HL-60 (cell line): ENCODE data around the gene FOXP1.

ENCODE experiments used
- DNase-seq, 2 experiments: peaks; one replicate each; pipeline ENCODE4 v3.0.0-alpha.2; 2010 to 2020; ENCODE audit warnings: low read depth in 1 of 2, low spot score in 1 of 2
- H3K27ac ChIP-seq: fragments of 250-450 bp; sonication (Bioruptor Pico); replicated peaks from 2 replicates; pipeline ENCODE4 v1.5.1; 2020; ENCODE audit warnings: mild to moderate bottlenecking, moderate library complexity
- H3K27me3 ChIP-seq: fragments of 250-450 bp; sonication (Bioruptor Pico); 2 replicates; pipeline ENCODE4 v1.5.1; 2021; ENCODE audit warnings: mild to moderate bottlenecking, moderate library complexity; ENCODE audit not compliant: insufficient read depth, poor library complexity, severe bottlenecking
- H3K4me3 ChIP-seq: replicated peaks from 2 replicates; pipeline ENCODE4 v1.5.1; 2011; ENCODE audit warnings: mild to moderate bottlenecking, control low read depth, low read length; ENCODE audit not compliant: insufficient read depth
- GABPA ChIP-seq: IDR thresholded peaks from 2 replicates; pipeline ENCODE4 v1.6.1; 2012; ENCODE audit warnings: low read depth
- POLR2AphosphoS5 ChIP-seq: IDR thresholded peaks from 2 replicates; pipeline ENCODE4 v1.6.1; 2012; ENCODE audit warnings: low read depth
- SPI1 ChIP-seq: IDR thresholded peaks from 2 replicates; pipeline ENCODE4 v1.6.1; 2012; ENCODE audit warnings: low read depth, mild to moderate bottlenecking, borderline replicate concordance
- TF ChIP-seq, protein P1 (sequence below): IDR thresholded peaks from 2 replicates; pipeline ENCODE4 v1.6.1; 2012; ENCODE audit warnings: low read depth; ENCODE audit not compliant: insufficient replicate concordance
- TF ChIP-seq, protein P2 (sequence below): IDR thresholded peaks from one replicate; pipeline ENCODE4 v1.5.1; 2011; ENCODE audit warnings: low read length, control low read depth, inconsistent platforms; ENCODE audit not compliant: insufficient read depth

FOXP1 gene

DNA sequence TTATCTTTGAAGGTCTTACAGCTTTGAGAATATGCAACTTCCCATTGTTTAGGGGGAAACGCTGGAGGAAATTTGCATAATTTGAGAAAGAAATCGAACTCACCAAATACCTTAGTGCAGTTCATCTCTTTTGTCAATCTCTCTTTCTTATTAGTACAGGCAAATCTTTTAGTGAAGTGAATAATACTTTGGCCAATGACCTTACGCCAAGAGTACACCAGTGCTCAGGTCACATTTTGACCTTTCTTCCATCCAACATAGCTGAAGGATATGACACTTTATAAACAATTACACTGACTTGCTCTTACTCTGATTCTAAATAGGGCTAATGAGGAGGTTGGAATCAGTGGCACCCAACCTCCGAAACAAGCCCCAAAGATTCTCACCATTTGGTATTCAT, 494.8 kb downstream of the FOXP1 start:
- Histone ChIP-seq H3K27ac (no peak overlapping the region), H3K27me3 (no peaks in the 10 kb centered on the region), H3K4me3 (no peak overlapping the region)
- no peak for DNase-seq
- no peak for TF ChIP-seq GABPA
- TF ChIP-seq SPI1, result no peak
- TF ChIP-seq, protein P1, sequence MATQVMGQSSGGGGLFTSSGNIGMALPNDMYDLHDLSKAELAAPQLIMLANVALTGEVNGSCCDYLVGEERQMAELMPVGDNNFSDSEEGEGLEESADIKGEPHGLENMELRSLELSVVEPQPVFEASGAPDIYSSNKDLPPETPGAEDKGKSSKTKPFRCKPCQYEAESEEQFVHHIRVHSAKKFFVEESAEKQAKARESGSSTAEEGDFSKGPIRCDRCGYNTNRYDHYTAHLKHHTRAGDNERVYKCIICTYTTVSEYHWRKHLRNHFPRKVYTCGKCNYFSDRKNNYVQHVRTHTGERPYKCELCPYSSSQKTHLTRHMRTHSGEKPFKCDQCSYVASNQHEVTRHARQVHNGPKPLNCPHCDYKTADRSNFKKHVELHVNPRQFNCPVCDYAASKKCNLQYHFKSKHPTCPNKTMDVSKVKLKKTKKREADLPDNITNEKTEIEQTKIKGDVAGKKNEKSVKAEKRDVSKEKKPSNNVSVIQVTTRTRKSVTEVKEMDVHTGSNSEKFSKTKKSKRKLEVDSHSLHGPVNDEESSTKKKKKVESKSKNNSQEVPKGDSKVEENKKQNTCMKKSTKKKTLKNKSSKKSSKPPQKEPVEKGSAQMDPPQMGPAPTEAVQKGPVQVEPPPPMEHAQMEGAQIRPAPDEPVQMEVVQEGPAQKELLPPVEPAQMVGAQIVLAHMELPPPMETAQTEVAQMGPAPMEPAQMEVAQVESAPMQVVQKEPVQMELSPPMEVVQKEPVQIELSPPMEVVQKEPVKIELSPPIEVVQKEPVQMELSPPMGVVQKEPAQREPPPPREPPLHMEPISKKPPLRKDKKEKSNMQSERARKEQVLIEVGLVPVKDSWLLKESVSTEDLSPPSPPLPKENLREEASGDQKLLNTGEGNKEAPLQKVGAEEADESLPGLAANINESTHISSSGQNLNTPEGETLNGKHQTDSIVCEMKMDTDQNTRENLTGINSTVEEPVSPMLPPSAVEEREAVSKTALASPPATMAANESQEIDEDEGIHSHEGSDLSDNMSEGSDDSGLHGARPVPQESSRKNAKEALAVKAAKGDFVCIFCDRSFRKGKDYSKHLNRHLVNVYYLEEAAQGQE, result no peak
- TF ChIP-seq, protein P2, sequence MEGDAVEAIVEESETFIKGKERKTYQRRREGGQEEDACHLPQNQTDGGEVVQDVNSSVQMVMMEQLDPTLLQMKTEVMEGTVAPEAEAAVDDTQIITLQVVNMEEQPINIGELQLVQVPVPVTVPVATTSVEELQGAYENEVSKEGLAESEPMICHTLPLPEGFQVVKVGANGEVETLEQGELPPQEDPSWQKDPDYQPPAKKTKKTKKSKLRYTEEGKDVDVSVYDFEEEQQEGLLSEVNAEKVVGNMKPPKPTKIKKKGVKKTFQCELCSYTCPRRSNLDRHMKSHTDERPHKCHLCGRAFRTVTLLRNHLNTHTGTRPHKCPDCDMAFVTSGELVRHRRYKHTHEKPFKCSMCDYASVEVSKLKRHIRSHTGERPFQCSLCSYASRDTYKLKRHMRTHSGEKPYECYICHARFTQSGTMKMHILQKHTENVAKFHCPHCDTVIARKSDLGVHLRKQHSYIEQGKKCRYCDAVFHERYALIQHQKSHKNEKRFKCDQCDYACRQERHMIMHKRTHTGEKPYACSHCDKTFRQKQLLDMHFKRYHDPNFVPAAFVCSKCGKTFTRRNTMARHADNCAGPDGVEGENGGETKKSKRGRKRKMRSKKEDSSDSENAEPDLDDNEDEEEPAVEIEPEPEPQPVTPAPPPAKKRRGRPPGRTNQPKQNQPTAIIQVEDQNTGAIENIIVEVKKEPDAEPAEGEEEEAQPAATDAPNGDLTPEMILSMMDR, result no peak
- TF ChIP-seq POLR2AphosphoS5, result no peak

DNA sequence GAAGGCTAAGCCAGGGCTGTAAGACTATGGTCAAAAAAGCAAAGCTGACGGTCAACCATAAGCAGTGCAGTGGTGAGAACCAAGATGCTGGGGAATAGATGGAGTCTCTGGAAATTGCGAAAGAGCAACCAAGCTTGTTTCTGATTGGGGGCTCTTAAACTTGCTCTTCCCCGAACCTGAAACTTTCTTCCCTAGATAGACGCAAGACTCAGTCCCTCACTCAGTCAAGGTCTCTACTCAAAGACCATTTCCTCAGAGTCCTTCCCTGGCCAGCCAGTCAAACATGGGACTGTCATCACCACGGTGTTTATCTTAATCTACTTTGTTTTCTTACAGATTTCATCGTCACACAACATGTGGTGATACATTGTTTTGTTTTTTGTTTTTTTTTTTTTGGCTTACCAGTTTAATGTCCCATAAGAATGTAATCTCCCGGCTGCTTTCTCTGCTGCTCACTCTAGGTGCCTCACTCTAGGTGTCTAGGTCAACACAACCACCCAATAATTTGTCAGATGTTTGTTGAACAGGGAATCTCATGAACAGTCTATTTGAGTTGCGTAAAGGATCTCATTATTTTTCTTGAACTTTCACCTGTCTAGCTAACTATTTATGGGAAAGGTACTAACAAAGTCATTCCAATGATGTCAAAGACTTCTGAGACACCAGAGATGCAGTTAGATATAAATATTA, 495.4 kb downstream of the FOXP1 start:
- DNase-seq, result no peak
- Histone ChIP-seq H3K4me3 (no peak overlapping the region), H3K27me3 (no peaks in the 10 kb centered on the region), H3K27ac (no peak overlapping the region)
- TF ChIP-seq SPI1, result no peak
- TF ChIP-seq, protein P1, result no peak
- TF ChIP-seq POLR2AphosphoS5, result no peak
- TF ChIP-seq, protein P2, result no peak

DNA sequence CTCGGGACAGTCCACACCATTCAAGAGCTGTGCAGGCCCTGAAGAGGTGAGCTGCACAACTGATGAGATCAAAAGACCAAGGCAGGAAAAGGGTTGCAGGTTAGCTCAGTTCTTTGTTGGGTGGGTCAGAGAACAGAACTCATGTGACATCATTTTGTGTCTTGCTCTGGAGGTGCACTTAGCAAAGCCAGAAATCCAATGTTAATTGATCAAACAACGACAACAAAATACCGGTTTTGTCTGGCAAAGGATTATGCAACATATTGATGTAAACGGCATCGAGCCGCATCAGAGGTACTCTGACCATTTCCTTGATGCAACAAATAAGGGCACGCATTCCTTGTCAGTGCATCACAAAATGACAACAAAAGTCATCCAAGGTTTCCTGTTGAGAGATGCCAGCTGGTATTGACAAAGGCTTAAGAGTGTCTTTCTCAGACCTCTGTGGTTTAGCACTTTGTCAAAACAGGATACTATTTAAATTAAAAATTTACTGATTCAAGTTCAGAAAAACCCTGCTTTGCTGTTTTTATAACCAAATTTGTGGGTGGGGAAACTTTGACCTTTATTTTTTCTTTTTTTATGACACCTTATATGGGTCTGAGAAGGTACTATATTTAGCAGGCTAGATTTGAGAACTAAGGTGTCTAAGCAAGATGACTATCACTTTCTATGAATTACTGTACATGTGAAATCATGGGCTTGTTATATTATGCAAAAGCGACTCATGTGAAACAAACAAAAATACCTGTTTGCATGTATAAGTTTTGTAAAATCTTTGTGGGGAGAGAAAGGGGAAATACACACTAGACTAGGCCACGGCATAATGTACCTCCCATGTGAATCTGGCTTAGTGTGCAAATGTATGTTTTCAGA, 496.1 kb downstream of the FOXP1 start:
- DNase-seq, result no peak
- no peak for TF ChIP-seq POLR2AphosphoS5
- TF ChIP-seq GABPA, result no peak
- no peak for TF ChIP-seq SPI1
- TF ChIP-seq, protein P2, result no peak
- TF ChIP-seq, protein P1, result no peak
- Histone ChIP-seq H3K27me3 (no peaks in the 10 kb centered on the region), H3K27ac (no peak overlapping the region), H3K4me3 (no peak overlapping the region)
